BJ (cell line): ENCODE results near the gene MATN1. TPM values are rescaled to one million over a fixed set of nuclear protein-coding genes. Genes with fewer than 3 reads are reported as not detected.

Experiments
- CTCF ChIA-PET: fragments of 350-600 bp; formaldehyde crosslinking; extraction: SDS; loops from one replicate; lab custom pipeline; 2021; ENCODE audit warnings: antibody characterized with exemption, inconsistent platforms; lab: Yijun Ruan, JAX
- POLR2A ChIA-PET: fragments of 300-600 bp; sonication (Branson Sonifier 250); formaldehyde crosslinking; extraction: SDS; loops from one replicate; lab custom pipeline; 2021; ENCODE audit warnings: antibody characterized with exemption; lab: Charles Lee
- DNase-seq: peaks from one replicate; pipeline ENCODE4 v3.0.0-alpha.2; 2011; ENCODE audit warnings: low read depth
- H3K27me3 ChIP-seq: 2 replicates; pipeline ENCODE4 v1.6.0; 2011; ENCODE audit warnings: low read length; ENCODE audit not compliant: control insufficient read depth, insufficient read depth
- H3K36me3 ChIP-seq: 2 replicates; pipeline ENCODE4 v1.5.1; 2011; ENCODE audit warnings: low read length; ENCODE audit not compliant: control insufficient read depth, insufficient read depth
- H3K4me3 ChIP-seq: 2 replicates; pipeline ENCODE4 v1.5.1; 2011; ENCODE audit warnings: low read depth, mild to moderate bottlenecking, control low read depth, low read length
- CTCF ChIP-seq: IDR thresholded peaks from 2 replicates; pipeline ENCODE4 v1.5.1; 2011; ENCODE audit warnings: low read depth, mild to moderate bottlenecking, control low read depth, inconsistent platforms, low read length, moderate library complexity; ENCODE audit not compliant: insufficient read depth
- polyA plus RNA-seq: library from polyadenylated mRNA; depleted of rRNA; stranded (reverse); fragments of >200 nt; gene quantifications from 2 replicates; pipeline ENCODE4 v1.2.3, GENCODE V29; 2011

MATN1 gene
- polyA plus RNA-seq, 1 experiment: 0.13 TPM

GRCh38 chr1:30728340-30728739, 5.0 kb upstream of the MATN1 start:
- DNase-seq: no peak
- no peak for TF ChIP-seq CTCF
- POLR2A ChIA-PET: no interaction called here

GRCh38 chr1:30727824-30728223, 4.4 kb upstream of the MATN1 start:
- TF ChIP-seq CTCF: no peak
- no peak overlapping the region for H3K4me3 ChIP-seq
- no peak for DNase-seq
- CTCF ChIA-PET: interaction anchor here (0.6 to 6.5 kb wide), 7 partner anchors 8 to 184 kb away, joined by 3 to 73 read pairs (median 5); no protein-coding TSS in a partner anchor
- no peaks in the 10 kb centered on the region; the same call in 1 of the 2 replicates for H3K36me3 ChIP-seq
- peaks cover 1% of the 10 kb centered on the region; the same call in 1 of the 2 replicates for H3K27me3 ChIP-seq
- POLR2A ChIA-PET: no interaction called here

More at GRCh38 chr1:30728340-30728739, 5.0 kb upstream of the MATN1 start:
- Histone ChIP-seq H3K36me3 (no peaks in the 10 kb centered on the region; the same call in 1 of the 2 replicates), H3K4me3 (no peak overlapping the region), H3K27me3 (peaks cover 1% of the 10 kb centered on the region; the same call in 1 of the 2 replicates)
- CTCF ChIA-PET: interaction anchor here (0.7 to 6.5 kb wide), 7 partner anchors 9 to 184 kb away, joined by 3 to 73 read pairs (median 5); no protein-coding TSS in a partner anchor

- TF ChIP-seq CTCF: no peak
- ChIA-PET CTCF (interaction anchor here (0.6 to 6.5 kb wide), 5 partner anchors 8 to 185 kb away, joined by 3 to 73 read pairs (median 38); no protein-coding TSS in a partner anchor), POLR2A (no interaction called here)
These were observed 3.6 kb upstream of the MATN1 start for GRCh38 chr1:30726773-30727684.

GRCh38 chr1:30726236-30726635, 2.9 kb upstream of the MATN1 start:
- CTCF ChIA-PET: interaction anchor here (0.6 to 6.5 kb wide), 3 partner anchors 35 to 56 kb away, joined by 3 to 73 read pairs (median 38); no protein-coding TSS in a partner anchor
- H3K36me3 ChIP-seq: peaks cover 3% of the 10 kb centered on the region; the same call in 1 of the 2 replicates
- POLR2A ChIA-PET: interaction anchor here (0.6 kb wide), 1 partner anchor 259 kb away, joined by 3 read pairs; no protein-coding TSS in a partner anchor
- TF ChIP-seq CTCF: no peak
- H3K4me3 ChIP-seq: no peak overlapping the region
- DNase-seq: no peak
- peaks cover 1% of the 10 kb centered on the region; the same call in 1 of the 2 replicates for H3K27me3 ChIP-seq

More at GRCh38 chr1:30726773-30727684, 3.6 kb upstream of the MATN1 start:
- DNase-seq: no peak
- H3K4me3 ChIP-seq: no peak overlapping the region
- peaks cover 1% of the 10 kb centered on the region; the same call in 1 of the 2 replicates for H3K27me3 ChIP-seq
- H3K36me3 ChIP-seq: peaks cover 2% of the 10 kb centered on the region; the same call in 1 of the 2 replicates
